ENCODE data around the gene PLEKHG4B.
"Not testable (repeated sequence)": the region's sequence is repeated elsewhere in the genome, so short reads cannot be mapped to it uniquely, and the experiment has no call there.

PLEKHG4B gene

DNA sequence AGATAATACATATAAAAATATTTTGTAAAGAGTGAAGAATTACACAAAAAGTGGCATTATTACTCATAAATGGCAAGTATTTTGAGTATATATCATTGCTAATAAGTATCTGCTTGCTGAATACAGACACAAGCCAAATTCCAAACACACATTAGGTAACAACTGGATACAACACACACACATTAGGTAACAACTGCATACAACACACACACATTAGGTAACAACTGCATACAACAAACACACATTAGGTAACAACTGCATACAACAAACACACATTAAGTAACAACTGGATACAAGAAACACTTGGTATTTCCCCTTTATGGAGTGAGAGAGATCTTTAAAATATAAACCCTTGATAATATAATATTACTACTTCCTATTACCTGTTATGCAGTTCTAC lies 112.5 kb downstream of the PLEKHG4B start:
- no peak for DNase-seq

- DNase-seq: no peak
Measured at GRCh38 chr5:204966-205670, 113.2 kb downstream of the PLEKHG4B start.

GRCh38 chr5:206406-206805 lies 114.4 kb downstream of the PLEKHG4B start:
- no peak for DNase-seq

GRCh38 chr5:206927-207536 lies 115.1 kb downstream of the PLEKHG4B start:
- DNase-seq: no peak

GRCh38 chr5:207599-207998 lies 115.6 kb downstream of the PLEKHG4B start:
- no peak for DNase-seq

DNA sequence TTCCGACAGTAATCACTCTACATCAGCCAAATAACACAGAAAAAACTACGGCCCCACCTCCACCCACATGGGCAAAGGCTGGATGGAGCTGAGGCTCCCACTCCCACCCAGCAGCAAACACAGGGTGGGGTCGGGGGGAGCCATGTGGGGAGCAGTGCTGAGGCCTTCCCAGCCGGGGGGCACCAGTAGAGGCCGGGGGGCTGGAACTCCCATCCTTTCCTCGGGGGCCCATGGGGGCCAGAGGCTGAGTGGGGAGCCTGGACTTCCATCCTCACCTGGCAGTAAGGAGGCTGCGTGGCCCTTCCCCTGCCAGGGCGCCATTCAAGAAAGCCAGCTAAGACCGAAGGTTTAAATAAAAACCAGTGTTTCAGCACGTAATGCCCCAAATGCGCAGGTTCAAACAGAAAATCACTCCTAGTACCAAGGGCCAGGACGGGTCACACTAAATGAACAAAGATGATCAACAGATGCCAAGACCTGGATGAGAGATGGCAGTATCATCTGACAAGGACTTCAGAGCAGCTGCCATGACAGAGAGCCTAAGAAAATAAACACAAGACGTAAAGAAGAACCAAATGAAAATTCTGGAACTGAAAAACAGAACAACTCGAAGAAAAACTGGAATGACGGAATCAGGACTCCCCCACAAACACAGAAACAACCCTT lies 116.6 kb downstream of the PLEKHG4B start:
- DNase-seq: no peak

- DNase-seq: no peak
Measured at GRCh38 chr5:213803-214395, 121.9 kb downstream of the PLEKHG4B start.

DNA sequence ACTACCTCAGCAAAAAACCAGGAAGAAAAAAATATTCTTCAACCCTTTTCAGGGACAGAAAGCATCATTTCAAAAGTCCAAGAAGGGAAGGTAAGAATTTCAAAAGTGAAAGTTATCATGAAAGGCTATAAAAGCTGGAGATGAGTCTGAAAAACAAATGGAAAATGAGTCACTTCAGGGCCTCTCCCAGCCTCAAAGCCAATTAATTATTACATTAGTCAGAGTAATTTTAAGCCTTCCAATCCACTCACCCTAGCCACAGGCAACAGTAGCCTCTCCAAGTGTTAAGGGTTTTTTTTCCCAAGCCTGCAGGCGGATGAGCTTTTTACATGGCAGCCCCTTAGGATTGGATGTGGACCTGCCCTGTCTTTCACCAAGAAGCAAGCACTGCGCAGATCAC lies 123.3 kb downstream of the PLEKHG4B start:
- DNase-seq: not testable (repeated sequence)

DNA sequence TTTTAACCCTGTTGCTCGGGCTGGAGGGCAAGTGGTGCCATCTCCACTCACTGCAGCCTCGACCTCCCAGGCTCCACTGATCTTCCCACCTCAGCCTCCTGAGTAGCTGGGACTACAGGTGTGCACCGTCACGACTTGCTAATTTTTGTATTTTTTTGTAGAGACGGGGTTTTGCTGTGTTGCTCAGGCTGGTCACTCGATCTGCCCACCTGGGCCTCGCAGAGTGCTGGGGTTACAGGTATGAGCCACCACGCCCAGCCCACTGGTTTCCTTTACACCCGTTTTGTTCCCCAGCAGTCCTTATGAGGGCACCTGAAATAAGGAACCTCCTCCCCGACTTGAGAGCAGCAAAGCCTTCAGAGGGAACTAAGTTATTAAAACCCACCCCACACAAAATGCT lies 124.1 kb downstream of the PLEKHG4B start:
- not testable (repeated sequence) for DNase-seq

- DNase-seq: peak; percentile 93
Measured at GRCh38 chr5:217494-218456, 125.8 kb downstream of the PLEKHG4B start, which contains the start of the genes CCDC127 and SDHA. Gene CCDC127, minus strand, starts transcription at chr5:218153. Its CDS starts 1,304 bp downstream, at chr5:216849. Gene SDHA, plus strand, starts transcription at chr5:218320. Its CDS starts 36 bp downstream, at chr5:218356.

GRCh38 chr5:218457-219291 lies 126.7 kb downstream of the PLEKHG4B start:
- peak; percentile 19 for DNase-seq

DNA sequence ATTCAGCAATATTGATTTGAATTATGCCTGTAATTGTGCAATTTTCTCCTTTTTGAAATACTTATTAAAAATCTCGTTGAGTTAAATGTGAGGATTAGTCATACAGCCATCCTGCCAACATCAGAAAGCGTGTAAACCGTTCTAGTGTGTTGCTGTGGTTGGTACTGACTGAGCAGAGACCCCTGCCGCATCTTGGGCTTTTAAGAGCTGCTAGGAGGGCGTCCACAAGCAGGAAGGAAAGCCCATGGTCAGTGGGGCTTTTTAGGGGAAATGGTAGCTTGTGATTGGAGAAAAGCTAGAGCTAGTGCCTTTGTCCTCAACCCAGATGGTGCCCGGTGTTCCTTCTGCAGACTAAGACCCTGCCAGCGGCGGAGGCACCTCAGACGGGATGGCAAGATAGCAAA lies 127.5 kb downstream of the PLEKHG4B start:
- no peak for DNase-seq

DNA sequence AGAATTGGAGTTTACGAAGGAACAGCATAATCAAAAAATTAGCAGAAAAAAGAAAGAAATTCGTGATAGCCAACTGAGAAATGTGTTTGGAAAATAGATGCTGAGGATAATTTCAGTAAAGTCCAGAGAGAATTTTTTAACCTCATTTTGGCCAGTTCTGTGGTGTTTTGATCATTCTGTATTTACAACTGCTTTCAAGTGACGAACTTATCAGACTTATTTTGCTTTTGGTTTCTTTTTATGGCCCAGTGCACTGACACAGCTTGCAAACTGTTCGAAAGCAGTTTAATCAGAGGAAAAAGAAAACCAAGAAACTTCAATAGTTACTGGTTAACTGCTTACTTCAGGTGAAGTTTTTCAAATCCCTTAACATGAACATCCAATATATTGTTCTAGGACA lies 128.0 kb downstream of the PLEKHG4B start:
- no peak for DNase-seq

DNA sequence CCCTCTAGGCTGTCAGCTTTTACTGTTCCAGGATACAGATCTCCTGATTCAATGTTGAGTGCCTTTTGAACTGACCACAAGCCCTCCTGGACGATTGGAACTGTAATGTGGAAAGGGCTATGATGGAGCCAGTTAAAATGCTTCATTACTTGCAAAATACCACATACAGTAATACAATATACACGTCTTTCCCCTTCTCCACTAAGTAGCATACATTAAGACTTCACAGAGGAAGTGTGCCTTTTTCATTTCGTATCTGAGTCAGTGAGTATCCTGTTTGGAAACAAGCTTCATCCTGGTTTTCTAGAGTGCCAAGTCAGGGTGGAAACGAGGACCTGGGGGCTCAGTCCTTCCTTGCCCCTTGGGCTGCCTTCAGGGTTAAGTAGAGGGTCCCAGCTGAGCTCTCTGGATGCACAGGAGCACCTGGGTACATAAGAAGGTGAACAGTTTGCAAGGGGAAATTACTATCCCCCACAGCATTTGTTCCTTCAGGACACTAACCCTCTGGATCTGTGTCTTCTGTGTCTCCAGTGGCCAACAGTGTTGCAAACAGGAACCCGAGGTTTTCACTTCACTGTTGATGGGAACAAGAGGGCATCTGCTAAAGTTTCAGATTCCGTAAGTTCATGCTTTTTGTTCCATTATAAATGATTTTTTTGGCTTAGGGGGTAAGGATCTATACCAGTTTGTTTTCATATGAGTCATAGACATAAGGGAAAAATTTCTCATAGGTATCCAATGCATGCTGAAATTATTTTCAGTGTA lies 131.2 kb downstream of the PLEKHG4B start:
- DNase-seq: not testable (repeated sequence)

- no peak for DNase-seq
Measured at GRCh38 chr5:223791-224190, 131.8 kb downstream of the PLEKHG4B start.

GRCh38 chr5:225334-225733 lies 133.4 kb downstream of the PLEKHG4B start:
- DNase-seq: no peak

DNA sequence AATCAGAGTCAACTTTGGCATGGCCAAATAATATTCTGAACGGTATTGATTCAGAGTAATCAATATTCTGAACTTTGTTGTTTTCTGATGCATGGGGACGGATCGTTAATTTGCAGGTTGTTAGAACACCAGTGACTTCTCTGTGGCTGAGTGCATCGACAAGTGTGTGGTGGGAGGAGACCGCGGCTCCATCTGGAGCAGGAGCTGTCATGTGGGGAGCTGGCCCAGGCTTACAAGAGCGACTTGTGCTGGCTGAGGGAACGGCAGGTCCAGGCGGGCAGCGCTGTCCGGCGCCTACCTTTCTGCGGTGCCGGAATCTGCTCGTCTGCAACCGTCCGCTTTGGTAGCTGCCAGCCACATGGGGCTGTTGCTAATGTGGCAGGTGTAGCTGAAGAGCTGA lies 135.4 kb downstream of the PLEKHG4B start:
- DNase-seq: not testable (repeated sequence)

GRCh38 chr5:228886-229285 lies 136.9 kb downstream of the PLEKHG4B start:
- no peak for DNase-seq

DNA sequence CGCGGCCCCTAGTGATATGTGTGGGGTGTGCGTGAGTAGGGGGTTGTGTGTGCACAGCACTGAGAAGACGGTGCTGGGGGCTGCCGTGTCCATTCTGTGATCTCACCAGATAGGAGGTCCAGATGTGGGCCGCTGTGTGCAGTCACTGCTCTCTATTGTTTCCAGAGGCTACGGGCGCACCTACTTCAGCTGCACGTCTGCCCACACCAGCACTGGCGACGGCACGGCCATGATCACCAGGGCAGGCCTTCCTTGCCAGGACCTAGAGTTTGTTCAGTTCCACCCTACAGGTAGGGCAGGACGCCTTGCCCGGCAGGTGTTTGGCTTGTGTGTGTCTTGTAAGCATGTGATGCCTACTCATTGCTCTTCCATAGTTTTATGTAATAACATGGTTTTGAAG lies 138.7 kb downstream of the PLEKHG4B start:
- DNase-seq: no peak

DNA sequence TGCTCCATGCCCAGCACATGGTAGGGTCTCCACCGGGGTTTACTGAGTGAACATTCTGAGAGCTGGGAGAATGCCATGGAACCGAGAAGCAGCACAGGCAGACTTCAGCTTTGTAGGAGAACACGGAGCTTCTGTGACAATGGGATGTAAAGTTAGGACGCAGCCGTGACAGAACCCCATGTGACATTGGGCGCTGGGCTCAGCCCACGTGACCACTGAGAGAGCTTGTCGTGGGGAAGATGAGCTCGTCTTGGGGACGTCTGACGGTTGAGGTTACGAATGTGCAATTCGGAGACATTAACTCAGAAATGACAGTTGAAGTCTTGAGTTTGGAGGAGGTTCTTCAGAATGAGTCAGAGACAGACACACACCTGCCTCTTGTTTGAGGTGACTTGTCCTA lies 139.7 kb downstream of the PLEKHG4B start:
- DNase-seq: no peak

DNA sequence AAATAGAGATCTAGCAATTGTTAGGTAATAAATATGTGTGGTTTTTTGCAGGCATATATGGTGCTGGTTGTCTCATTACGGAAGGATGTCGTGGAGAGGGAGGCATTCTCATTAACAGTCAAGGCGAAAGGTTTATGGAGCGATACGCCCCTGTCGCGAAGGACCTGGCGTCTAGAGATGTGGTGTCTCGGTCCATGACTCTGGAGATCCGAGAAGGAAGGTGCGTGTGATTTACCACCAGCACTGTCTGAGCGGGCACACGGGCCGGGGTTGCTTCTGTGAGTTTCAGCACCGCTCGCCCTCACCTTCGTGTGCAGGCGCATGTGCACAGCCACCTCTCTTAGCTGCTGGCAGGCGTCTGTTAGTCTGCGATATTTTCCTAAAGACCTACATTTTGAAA lies 141.5 kb downstream of the PLEKHG4B start:
- DNase-seq: not testable (repeated sequence)

Measured in midbrain (tissue), 1 donor.